GM19193 (cell line): Measurements from ENCODE around the gene CKLF.

Experiments used
- POLR2A ChIP-seq: IDR thresholded peaks from 4 replicates; pipeline ENCODE4 v1.6.1; 2011; ENCODE audit not compliant: insufficient read depth, insufficient read length; ENCODE audit errors: extremely low read depth

Gene CKLF

DNA sequence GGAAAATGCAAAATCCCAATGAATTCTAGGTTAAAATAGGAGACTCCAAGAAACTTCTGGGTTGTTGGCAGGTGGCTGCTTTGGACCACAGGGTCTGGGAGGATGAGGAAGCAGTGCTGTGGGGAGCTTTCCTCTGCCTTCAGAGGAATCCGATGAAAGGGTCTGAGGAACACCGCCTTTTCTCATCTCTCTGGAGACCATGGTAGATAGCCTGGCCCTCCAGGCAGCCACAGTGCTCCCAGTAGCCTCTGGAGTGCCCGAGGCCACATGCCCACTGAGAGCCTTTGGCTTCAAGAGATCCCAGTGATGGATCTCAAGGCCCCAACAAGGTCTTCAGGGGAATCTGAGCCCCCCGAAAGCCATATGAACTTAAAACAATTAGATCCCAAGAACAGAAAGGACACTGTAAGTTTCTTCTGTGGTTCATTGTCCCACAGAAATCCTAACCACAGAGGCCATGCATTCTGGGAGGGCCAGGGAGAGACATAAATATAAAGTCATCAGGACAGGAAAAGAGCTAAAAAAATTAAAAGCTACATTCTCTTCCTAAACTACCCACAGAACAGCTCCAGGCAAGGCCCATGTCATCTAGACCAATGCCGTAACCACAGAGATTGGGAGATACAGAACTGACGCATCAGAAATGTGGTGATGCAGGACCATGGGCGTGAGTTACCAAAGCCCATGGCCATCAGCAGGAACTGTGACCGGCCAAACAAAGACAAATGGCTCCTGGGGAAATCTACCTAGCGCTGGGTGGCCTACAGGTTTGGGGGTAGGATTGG, 26.8 kb upstream of the CKLF start:
- TF ChIP-seq POLR2A, result no peak

DNA sequence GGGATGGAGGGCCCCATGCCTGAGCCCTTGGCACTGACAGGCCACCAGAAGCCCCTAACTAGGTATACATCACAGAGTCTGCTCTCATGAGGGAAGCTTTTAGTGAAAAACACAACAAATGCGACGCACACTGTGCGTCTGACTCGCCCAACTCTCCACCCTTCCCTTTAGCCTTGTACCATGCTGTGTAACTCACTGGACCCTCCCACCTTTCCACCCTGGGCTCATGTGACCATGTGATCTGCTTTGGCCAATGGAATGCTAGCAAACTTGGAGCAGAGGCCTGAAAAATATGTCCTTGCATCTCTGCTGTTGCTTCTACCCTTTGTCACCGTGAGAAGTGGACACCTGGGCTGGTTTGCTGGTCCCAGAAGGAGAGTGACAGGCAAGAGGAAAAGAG, 24.1 kb upstream of the CKLF start:
- no peak for TF ChIP-seq POLR2A

DNA sequence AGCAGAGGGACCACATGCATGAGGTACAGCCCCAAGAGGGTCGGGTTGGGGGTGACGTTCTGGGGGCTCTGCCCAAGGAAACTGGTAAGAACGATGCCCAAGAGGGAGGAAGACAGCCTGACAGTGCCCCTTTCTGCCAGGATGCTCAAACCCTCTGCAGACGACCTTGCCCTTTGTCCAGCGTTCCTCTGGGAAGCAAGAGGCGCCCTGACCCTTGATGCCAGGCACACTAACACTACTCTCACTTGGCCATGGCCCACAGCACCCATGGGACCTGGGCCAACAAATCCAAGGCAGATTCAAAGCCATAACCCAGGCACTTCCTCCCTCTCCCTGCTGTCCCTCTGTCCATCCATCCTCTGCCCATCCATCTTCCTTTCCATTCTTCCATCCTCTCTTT, 22.9 kb upstream of the CKLF start:
- no peak for TF ChIP-seq POLR2A

DNA sequence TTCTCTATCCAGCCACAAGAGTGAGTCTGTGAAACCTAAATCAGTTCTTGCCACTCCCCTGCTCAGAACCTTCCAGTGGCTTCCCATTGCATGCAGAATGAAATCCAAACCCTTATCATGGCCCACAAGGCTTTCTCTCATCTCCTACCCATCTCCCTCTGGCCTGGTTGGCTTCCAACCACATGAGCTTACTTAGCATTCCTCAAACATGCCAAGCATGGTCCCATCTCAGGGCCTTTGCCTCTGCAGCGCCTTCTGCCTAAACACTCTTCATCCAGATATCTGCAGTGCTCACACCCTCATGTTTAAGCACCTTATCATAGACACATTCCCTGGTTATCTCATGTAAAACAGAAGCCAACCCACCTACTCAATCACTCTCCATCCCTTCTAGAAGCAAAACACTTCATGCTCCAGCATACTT, 18.0 kb upstream of the CKLF start:
- no peak for TF ChIP-seq POLR2A

DNA sequence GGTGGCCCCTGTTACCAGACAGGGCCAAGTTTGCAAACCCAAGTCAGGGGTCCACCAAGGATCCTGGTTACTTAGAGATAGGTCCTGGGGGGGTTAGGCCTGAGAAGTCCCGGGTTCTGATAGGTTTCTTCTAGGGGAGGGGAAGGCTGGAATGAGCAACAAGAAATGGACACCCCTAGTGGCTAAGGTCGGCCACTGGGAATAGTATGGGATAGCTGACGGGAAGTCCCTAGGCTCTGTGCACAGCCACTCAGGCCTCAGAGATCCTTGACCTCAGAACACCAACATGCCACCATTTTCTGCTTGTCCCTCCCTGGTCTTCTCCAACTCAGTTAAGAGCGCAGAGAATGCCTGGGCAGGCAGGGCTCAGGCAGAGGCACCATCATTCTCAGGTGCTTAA, 15.9 kb upstream of the CKLF start:
- TF ChIP-seq POLR2A, result no peak

DNA sequence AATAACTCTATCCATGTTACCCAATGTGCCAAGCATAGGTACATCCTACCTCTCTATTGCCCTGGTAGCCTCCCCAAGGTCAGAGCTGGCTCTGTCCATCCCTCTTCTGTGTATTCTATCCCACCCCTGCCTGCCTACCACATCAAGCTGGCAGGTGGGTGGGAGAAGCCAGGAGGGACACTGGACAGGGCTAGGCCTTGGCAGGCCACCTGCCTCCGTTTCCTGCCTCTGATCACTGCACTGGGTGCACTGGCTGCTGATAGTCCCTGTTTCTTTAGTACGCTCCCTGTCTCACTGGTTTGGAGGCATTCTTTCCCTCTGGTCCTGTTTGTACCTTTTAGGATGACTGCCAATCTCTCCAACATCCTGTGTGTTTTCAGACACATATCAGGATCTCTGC, 15.1 kb upstream of the CKLF start:
- TF ChIP-seq POLR2A, result no peak

DNA sequence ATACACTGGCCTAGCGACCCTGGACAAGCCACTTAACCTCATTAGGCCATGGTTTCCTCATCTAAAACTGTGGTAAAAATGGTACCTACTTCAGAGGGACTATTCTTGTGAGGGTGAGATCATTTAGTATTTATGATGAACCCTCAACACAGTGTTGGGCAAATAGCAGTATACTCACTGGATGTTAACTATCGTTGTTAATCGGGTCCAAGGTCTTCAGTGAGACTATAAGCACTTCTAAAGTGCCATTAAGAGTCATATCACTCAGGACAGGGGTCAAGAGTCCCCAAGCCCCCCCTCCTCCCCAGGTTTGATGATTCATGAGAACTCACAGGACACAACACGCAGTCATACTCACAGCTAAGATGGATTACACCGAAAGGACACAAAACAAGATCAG, 13.5 kb upstream of the CKLF start:
- no peak for TF ChIP-seq POLR2A

DNA sequence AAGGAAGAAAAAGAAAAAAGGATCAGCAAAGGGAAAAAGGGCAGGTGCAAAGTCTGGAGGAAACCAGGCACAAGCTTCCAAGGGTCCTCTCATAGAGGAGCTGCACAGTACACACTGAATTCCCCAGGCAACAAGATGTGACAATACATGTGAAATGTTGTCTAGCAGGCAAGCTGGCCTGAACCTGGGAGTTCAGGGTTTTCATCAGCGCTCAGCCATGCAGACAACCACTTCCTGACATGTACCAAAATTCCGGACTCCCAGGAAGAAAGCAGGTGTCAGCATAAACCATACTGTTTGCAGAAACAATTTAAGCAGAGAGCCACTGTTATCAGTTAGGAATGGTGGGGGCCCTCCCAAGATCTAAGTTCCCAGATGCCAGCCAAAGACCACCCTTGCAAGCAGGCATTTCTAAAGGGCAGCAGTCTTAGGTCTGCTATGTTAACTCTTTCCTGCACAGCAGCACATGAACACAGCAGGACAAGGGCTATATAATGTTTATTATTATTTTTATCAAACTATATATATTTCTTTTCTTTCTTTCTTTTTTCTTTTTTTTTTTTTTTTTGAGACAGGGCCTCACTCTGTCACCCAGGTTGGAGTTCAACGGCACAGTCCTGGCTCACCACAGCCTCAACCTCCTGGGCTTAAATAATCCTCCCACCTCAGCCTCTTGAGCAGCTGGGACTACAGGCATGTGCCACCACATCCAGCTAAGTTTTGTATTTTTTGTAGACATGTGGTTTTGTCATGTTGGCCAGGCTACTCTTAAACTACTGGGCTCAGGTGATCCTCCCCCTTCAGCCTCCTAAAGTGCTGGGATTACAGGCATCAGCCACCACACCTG, 12.5 kb upstream of the CKLF start:
- no peak for TF ChIP-seq POLR2A

DNA sequence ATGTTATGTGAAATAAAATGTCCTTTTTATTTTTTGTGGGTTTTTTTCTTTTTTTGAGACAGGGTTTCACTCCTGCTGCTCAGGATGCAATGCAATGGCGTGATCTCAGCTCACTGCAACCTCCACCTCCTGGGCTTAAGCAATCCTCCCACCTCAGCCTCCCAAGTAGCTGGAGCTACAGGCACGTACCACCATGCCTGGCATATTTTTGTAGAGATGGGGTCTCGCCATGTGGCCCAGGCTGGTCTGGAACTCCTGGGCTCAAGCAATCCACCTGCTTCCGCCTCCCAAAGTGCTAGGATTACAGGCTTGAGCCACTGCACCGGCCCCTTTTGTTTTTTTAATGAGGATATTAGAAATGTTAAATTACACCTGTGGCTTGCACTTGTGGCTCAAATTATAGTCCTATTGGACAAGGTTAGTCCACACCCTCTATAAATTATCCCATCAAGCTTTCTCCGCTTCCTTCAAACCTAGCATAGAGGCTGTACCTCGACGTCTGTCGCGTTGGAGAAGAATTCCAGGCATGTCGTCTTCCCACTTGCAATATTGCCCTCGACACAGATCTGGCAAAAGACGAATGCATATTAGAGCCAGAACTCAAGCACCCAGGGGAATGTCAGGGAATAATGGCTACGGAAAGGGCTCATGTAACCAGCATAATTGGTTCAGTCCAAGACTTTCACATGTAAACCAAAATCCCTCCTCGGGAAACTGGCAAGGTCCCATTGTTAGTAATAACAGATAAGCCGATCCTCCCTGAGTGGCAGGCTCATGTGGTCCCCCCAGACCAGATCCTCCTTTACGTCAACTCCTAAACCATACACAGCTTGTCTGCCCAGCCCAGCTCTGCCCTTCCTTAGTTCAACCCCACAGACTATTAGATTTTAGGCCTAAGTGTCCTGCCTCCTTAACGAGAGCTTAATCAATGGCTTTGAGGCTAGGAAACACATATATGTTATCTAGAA, 10.7 kb upstream of the CKLF start:
- no peak for TF ChIP-seq POLR2A

DNA sequence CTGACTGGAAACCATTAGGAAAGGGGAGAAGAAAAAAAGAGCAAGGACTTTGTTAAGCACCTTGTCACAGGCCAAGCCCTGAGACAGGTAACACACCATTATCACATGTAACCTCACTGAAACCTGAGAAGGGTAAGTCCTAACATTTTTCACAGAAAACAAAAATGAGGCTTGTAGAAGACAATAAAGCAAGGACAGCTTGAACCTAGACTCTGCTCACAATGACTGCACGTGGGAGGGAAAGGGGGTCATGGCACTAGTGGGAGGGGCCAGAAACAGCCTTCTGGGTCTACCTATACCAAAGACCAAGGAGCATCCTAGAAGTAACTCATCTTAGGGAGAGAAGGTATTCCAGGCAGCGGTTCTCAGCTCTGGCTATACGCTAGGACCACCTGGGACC, 10.0 kb upstream of the CKLF start:
- no peak for TF ChIP-seq POLR2A

DNA sequence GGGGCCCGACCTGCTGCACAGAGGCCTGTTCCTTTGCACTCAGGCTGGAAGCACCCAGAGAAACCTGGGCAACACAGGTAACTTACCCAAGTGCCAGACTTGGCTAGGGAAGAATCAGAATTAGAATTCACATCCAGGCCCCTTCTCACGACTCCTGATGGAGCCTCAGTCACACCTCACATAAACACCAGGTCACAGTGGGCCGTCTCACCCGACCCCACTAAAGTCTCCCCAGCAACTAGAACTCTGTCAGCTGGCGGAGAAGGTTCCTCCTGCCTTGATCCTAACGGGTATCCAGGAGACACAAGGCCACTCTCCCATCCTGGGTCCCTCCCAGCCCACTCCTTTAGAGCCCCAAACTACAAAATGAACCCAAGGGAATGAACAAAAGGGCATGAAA, 8.8 kb upstream of the CKLF start:
- no peak for TF ChIP-seq POLR2A

DNA sequence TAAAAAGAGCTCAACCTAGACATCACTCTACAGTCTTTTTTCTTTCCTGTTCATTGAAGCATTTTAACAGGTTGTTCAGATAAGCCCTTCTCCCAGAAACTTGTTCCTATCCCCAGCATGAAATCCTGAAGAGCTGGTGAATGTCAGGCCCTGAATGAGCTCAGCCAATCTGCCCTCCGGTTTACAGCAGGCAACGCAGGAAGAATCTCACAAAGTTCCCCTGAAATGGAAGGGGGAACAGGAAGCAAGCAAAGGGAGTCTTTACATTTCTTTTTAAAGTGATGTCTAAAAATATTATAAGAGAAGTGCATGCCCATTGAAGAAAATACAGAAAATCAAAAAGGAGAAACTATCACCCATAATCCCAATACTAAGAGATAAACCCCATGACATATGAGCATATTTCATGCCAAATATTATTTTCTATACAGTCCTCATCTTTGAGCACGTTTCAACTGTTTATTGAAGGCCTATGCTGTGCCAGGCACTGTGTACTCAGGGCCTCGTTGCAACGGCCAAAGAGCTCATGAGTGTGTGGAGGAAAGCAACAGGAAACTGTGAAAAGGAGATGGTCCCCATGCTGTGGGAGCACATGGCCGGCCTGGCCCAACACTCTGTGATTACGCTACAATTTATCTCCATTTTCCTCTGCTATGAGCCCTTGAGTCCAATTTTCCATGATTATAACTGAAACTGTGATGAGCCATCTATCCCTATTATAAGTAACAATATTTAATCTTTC, 8.2 kb upstream of the CKLF start:
- no peak for TF ChIP-seq POLR2A

DNA sequence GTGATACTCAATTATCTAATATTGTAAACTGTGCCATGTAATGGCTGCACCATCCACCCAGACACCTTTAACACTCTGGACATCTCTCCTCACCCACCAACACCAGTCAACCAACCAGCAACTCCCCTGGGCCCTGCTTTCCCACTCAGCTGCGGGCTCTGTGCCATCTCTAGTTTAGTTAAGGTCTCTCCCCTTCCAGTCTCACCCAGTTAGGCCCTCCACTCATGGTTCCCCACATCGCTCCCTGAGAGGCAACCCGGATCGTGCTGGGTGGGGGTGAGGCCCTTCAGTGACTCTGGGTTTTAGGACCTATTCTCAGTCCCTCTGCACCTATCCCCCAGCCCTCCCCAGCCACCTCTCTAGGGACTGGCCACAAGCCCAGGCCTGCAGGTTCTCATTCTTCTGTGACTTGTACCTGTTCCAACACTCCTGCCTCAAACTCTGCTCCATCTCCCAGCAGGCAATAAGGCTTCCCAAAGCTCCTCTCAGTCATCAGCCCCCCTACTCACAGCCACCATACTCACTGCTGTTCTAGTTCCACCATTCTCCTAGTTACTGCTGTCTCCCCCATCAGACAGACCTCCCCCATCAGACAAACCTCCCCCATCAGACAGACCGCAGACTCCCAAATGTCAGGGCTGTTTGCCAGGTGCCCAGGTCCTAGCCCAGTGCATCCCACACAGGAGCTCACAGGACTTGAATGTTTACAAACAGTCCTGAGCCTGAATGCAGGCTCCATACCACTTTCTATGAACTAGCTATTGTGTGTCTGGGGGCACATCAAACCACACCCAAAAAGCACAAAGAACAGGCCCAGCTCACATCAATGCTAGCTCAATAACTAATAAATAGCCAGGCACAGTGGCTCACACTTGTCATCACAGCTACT, 5.0 kb upstream of the CKLF start:
- TF ChIP-seq POLR2A, result no peak
